ENCODE data around the gene FAM180B. TPM values are rescaled to one million over a fixed set of nuclear protein-coding genes. Genes with fewer than 3 reads are reported as not detected.
A peak's percentile ranks its signal among the peaks of the same experiment; 100 is the strongest.
"Not testable (repeated sequence)": the region's sequence is repeated elsewhere in the genome, so short reads cannot be mapped to it uniquely, and the experiment has no call there.

The FAM180B gene
- total RNA-seq, result 0.14 TPM

- no peak for DNase-seq (ENCODE audit: low spot score)
Observed at GRCh38 chr11:47586098-47586855, at the start of gene FAM180B. FAM180B (plus strand) TSS chr11:47586678; CDS start chr11:47586769, 91 bp downstream.

- DNase-seq (ENCODE audit: low spot score), result no peak
Observed at GRCh38 chr11:47536915-47537314, 49.6 kb upstream of the FAM180B start.

GRCh38 chr11:47538741-47539565, 47.5 kb upstream of the FAM180B start:
- no peak for DNase-seq (ENCODE audit: low spot score)

GRCh38 chr11:47539681-47540039, 46.8 kb upstream of the FAM180B start:
- DNase-seq (ENCODE audit: low spot score), result no peak

GRCh38 chr11:47541070-47541469, 45.4 kb upstream of the FAM180B start:
- DNase-seq (ENCODE audit: low spot score), result no peak

GRCh38 chr11:47545298-47545697, 41.2 kb upstream of the FAM180B start:
- DNase-seq (ENCODE audit: low spot score), result no peak

GRCh38 chr11:47546274-47546673, 40.2 kb upstream of the FAM180B start:
- not testable (repeated sequence) for DNase-seq (ENCODE audit: low spot score)

GRCh38 chr11:47550288-47551047, 36.0 kb upstream of the FAM180B start:
- no peak for DNase-seq (ENCODE audit: low spot score)

GRCh38 chr11:47551086-47551485, 35.4 kb upstream of the FAM180B start:
- DNase-seq (ENCODE audit: low spot score), result no peak

GRCh38 chr11:47552056-47552565, 34.4 kb upstream of the FAM180B start:
- DNase-seq (ENCODE audit: low spot score), result no peak

- peak; percentile 91 for DNase-seq (ENCODE audit: low spot score)
Observed at GRCh38 chr11:47552566-47553405, 33.7 kb upstream of the FAM180B start, which contains the start of gene CELF1. CELF1 (minus strand) TSS chr11:47553132; CDS start chr11:47499523, 53,609 bp downstream.

GRCh38 chr11:47553406-47553743, 33.1 kb upstream of the FAM180B start:
- no peak for DNase-seq (ENCODE audit: low spot score)

GRCh38 chr11:47557004-47557403, 29.5 kb upstream of the FAM180B start:
- DNase-seq (ENCODE audit: low spot score), result not testable (repeated sequence)

- DNase-seq (ENCODE audit: low spot score), result no peak
Observed at GRCh38 chr11:47558695-47559094, 27.8 kb upstream of the FAM180B start.

GRCh38 chr11:47560426-47560825, 26.1 kb upstream of the FAM180B start:
- DNase-seq (ENCODE audit: low spot score), result no peak

- DNase-seq (ENCODE audit: low spot score), result not testable (repeated sequence)
Observed at GRCh38 chr11:47562393-47562792, 24.1 kb upstream of the FAM180B start.

GRCh38 chr11:47564366-47564765, 22.1 kb upstream of the FAM180B start:
- not testable (repeated sequence) for DNase-seq (ENCODE audit: low spot score)

GRCh38 chr11:47564933-47565339, 21.5 kb upstream of the FAM180B start:
- DNase-seq (ENCODE audit: low spot score), result no peak

- peak; percentile 50 for DNase-seq (ENCODE audit: low spot score)
Observed at GRCh38 chr11:47565340-47566148, 20.9 kb upstream of the FAM180B start, which contains the start of gene PTPMT1. PTPMT1 (plus strand) TSS chr11:47565599; CDS start chr11:47565623, 24 bp downstream.

GRCh38 chr11:47566149-47566698, 20.3 kb upstream of the FAM180B start:
- DNase-seq (ENCODE audit: low spot score), result no peak

Data from mucosa of gallbladder (tissue), 1 donor.